IMR-90 (cell line): ENCODE measurements around the gene ATP5PB. TPM values are rescaled to one million over a fixed set of nuclear protein-coding genes. Genes with fewer than 3 reads are reported as not detected.

Experiments used
- ATAC-seq: fragments of 200-7000 bp; cut with Tn5 transposase; 2 replicates; pipeline ENCODE4 v1.9.1; 2020; ENCODE audit warnings: low read depth, mild to moderate bottlenecking, moderate library complexity
- BruUV-seq: library from RNA; stranded (reverse); fragments of 400-500 nt; replicated peaks from 2 replicates; lab custom pipeline; 2021; lab: Mats Ljungman, UMichigan
- CTCF ChIA-PET: fragments of 300-600 bp; formaldehyde crosslinking; extraction: SDS; loops from one replicate; lab custom pipeline; 2021; ENCODE audit warnings: antibody characterized with exemption; lab: Yijun Ruan, JAX
- POLR2A ChIA-PET: fragments of 300-600 bp; sonication (Branson Sonifier 250); formaldehyde crosslinking; loops from one replicate; lab custom pipeline; 2022; ENCODE audit warnings: antibody characterized with exemption; ENCODE audit not compliant: unreplicated experiment; lab: Charles Lee
- DNase-seq: peaks from one replicate; pipeline ENCODE4 v3.0.0; 2013
- H2AFZ ChIP-seq: replicated peaks from 2 replicates; pipeline ENCODE3; 2013; ENCODE audit warnings: low read length, mild to moderate bottlenecking; ENCODE audit not compliant: poor library complexity
- H2AK5ac ChIP-seq: 2 replicates; pipeline ENCODE4 v1.6.1; 2013; ENCODE audit warnings: low read depth, low read length, inconsistent platforms
- H2AK9ac ChIP-seq: replicated peaks from 2 replicates; pipeline ENCODE3; 2013; ENCODE audit warnings: mild to moderate bottlenecking, low read depth, low read length, moderate library complexity; ENCODE audit not compliant: poor library complexity
- H2BK120ac ChIP-seq: 2 replicates; pipeline ENCODE4 v1.6.1; 2013; ENCODE audit warnings: low read depth, low read length, inconsistent platforms
- H2BK15ac ChIP-seq: 3 replicates; pipeline ENCODE4 v1.6.1; 2013; ENCODE audit warnings: low read depth, low read length, inconsistent platforms
- H2BK20ac ChIP-seq: 2 replicates; pipeline ENCODE4 v1.6.1; 2013; ENCODE audit warnings: low read depth, mild to moderate bottlenecking, inconsistent platforms, low read length, moderate library complexity
- H2BK5ac ChIP-seq: 2 replicates; pipeline ENCODE4 v1.6.1; 2013; ENCODE audit warnings: mild to moderate bottlenecking, low read depth, low read length, inconsistent platforms; ENCODE audit not compliant: poor library complexity, severe bottlenecking
- H3K14ac ChIP-seq: replicated peaks from 2 replicates; pipeline ENCODE4 v1.6.1; 2013; ENCODE audit warnings: low read depth, low read length, inconsistent platforms
- H3K18ac ChIP-seq: 2 replicates; pipeline ENCODE4 v1.6.1; 2013; ENCODE audit warnings: low read depth, low read length, control low read depth
- H3K23ac ChIP-seq: 2 replicates; pipeline ENCODE4 v1.6.1; 2013; ENCODE audit warnings: low read depth, low read length, inconsistent platforms
- H3K27ac ChIP-seq: 2 replicates; pipeline ENCODE4 v1.5.1; 2013; ENCODE audit warnings: mild to moderate bottlenecking, control low read depth, low read length; ENCODE audit not compliant: insufficient read depth
- H3K27me3 ChIP-seq: 2 replicates; pipeline ENCODE4 v1.6.1; 2013; ENCODE audit warnings: low read length; ENCODE audit not compliant: control insufficient read depth, insufficient read depth
- H3K36me3 ChIP-seq: 2 replicates; pipeline ENCODE4 v1.6.1; 2013; ENCODE audit warnings: low read length, mixed read lengths; ENCODE audit not compliant: control insufficient read depth, insufficient read depth
- H3K4ac ChIP-seq: 2 replicates; pipeline ENCODE4 v1.6.1; 2013; ENCODE audit warnings: low read depth, low read length, inconsistent platforms
- H3K4me1 ChIP-seq: 2 replicates; pipeline ENCODE4 v1.6.1; 2013; ENCODE audit warnings: low read length, mixed read lengths; ENCODE audit not compliant: control insufficient read depth, insufficient read depth
- H3K4me2 ChIP-seq: 2 replicates; pipeline ENCODE4 v1.6.1; 2013; ENCODE audit warnings: low read depth, mild to moderate bottlenecking, control low read depth, low read length, moderate library complexity
- H3K4me3 ChIP-seq: 2 replicates; pipeline ENCODE4 v1.5.1; 2013; ENCODE audit warnings: low read depth, mild to moderate bottlenecking, control low read depth, low read length, moderate library complexity; ENCODE audit not compliant: insufficient read depth
- H3K56ac ChIP-seq: 2 replicates; pipeline ENCODE4 v1.6.1; 2013; ENCODE audit warnings: low read length, inconsistent platforms; ENCODE audit not compliant: insufficient read depth; ENCODE audit errors: extremely low read depth
- H3K79me1 ChIP-seq, 2 experiments: 2 replicates each; pipeline ENCODE4 v1.6.1; 2013; ENCODE audit warnings: low read length in 2 of 2, inconsistent platforms in 1 of 2, low read depth in 1 of 2
- H3K9ac ChIP-seq: 2 replicates; pipeline ENCODE4 v1.6.1; 2013; ENCODE audit warnings: low read depth, low read length, control low read depth
- H3K9me1 ChIP-seq: 2 replicates; pipeline ENCODE4 v1.6.1; 2013; ENCODE audit warnings: low read length, inconsistent platforms; ENCODE audit not compliant: insufficient read depth
- H3K9me3 ChIP-seq: 2 replicates; pipeline ENCODE4 v1.6.1; 2013; ENCODE audit warnings: low read length; ENCODE audit not compliant: control insufficient read depth, insufficient read depth
- H4K20me1 ChIP-seq: 2 replicates; pipeline ENCODE4 v1.6.1; 2013; ENCODE audit warnings: low read length, inconsistent platforms; ENCODE audit not compliant: insufficient read depth
- H4K5ac ChIP-seq: 2 replicates; pipeline ENCODE4 v1.6.1; 2013; ENCODE audit warnings: mild to moderate bottlenecking, low read depth, low read length, control low read depth
- H4K8ac ChIP-seq, 2 experiments: 2 replicates each; pipeline ENCODE4 v1.6.1; 2013; ENCODE audit warnings: low read depth in 2 of 2, low read length in 2 of 2, control low read depth in 1 of 2, inconsistent platforms in 1 of 2
- H4K91ac ChIP-seq: 2 replicates; pipeline ENCODE4 v1.6.1; 2013; ENCODE audit warnings: low read depth, low read length, inconsistent platforms; ENCODE audit not compliant: insufficient read depth
- ELK1 ChIP-seq: fragments of 150-350 bp; IDR thresholded peaks from 2 replicates; pipeline ENCODE4 v1.6.1; 2016; ENCODE audit warnings: low read depth, mild to moderate bottlenecking, low read length, moderate library complexity, borderline replicate concordance
- NFE2L2 ChIP-seq: fragments of 150-350 bp; IDR thresholded peaks from 2 replicates; pipeline ENCODE4 v1.6.1; 2016; ENCODE audit warnings: low read depth, mild to moderate bottlenecking, low read length
- WGBS, 2 experiments: methylation state at CpG; one replicate each; pipeline versions ENCODE4 v1.1.5 to v1.1.7; 2013; ENCODE audit warnings: missing lambda C conversion rate in 2 of 2; ENCODE audit not compliant: insufficient read length in 1 of 2; ENCODE audit errors: extremely low coverage in 2 of 2; 5-methylcytosine and 5-hydroxymethylcytosine counted together
- dilution Hi-C: fragments of 300-500 bp; cut with HindIII; formaldehyde crosslinking; loops from one replicate; pipeline ENCODE4 v1.14.3; 2018; ENCODE audit warnings: low sequenced_read_pairs; ENCODE audit not compliant: unreplicated experiment
- in situ Hi-C: fragments of 300-500 bp; cut with MboI; formaldehyde crosslinking; loops from 3 replicates; pipeline ENCODE4 v1.14.3; 2019; ENCODE audit warnings: low sequenced_read_pairs, inconsistent platforms, mixed read lengths
- intact Hi-C: fragments of 100-400 bp; cut with micrococcal nuclease; formaldehyde crosslinking; loops from 2 replicates; pipeline ENCODE4 v1.10.0; 2022
- polyA plus RNA-seq, 3 experiments: library from polyadenylated mRNA; depleted of rRNA; stranded (reverse); fragments of >200 nt; gene quantifications; 2 replicates each; pipeline ENCODE4 v1.2.3, GENCODE V29; 2012; ENCODE audit warnings: low replicate concordance in 1 of 3
- total RNA-seq: library from RNA; depleted of rRNA; stranded (reverse); fragments of >200 nt; gene quantifications from 2 replicates; pipeline ENCODE4 v1.2.3, GENCODE V29; 2012

Gene ATP5PB
- total and polyA plus RNA-seq, 2 of the 4 experiments (the other 2 are of a cell fraction), result 234 to 301 TPM

- Histone ChIP-seq H3K56ac (no peak overlapping the region), H4K20me1 (peaks cover 4% of the 10 kb centered on the region; the same call in 1 of the 2 replicates), H2BK120ac (no peak overlapping the region), H3K27ac (no peak overlapping the region), H2BK15ac (no peak overlapping the region), H4K91ac (no peak overlapping the region), H3K9me1 (peaks cover 4% of the 10 kb centered on the region; the same call in 1 of the 2 replicates), H3K4me2 (no peak overlapping the region), H3K9me3 (no peaks in the 10 kb centered on the region), H3K9ac (no peak overlapping the region), H2AK5ac (no peak overlapping the region), H3K23ac (no peak overlapping the region), H2BK5ac (no peak overlapping the region), H3K18ac (no peak overlapping the region), H2AFZ (no peak overlapping the region), H4K8ac (no peak overlapping the region), H3K14ac (no peak overlapping the region), H3K4ac (no peak overlapping the region), H2BK20ac (no peak overlapping the region), H3K79me1 (no peaks in the 10 kb centered on the region), H3K36me3 (peaks cover 11% of the 10 kb centered on the region), H3K4me1 (no peaks in the 10 kb centered on the region), H3K27me3 (no peaks in the 10 kb centered on the region), H3K4me3 (no peak overlapping the region), H4K5ac (no peak overlapping the region), H2AK9ac (no peak overlapping the region)
- TF ChIP-seq ELK1 (no peak), NFE2L2 (no peak)
- POLR2A ChIA-PET, result no interaction called here
- in situ Hi-C loops (no loop called here), intact Hi-C loops (no loop called here), dilution Hi-C loops (loop anchor here (25.0 kb wide), 1 partner anchor 294 kb away; the partner anchor contains the start of gene DDX20)
- DNase-seq (no peak), ATAC-seq (no peak)
- CTCF ChIA-PET, result no interaction called here
- no TSS peak for BruUV-seq
- 100% methylated on average over 1 of the region's 2 CpGs; no CpG with 5 or more reads in 1 of the 2 experiments for WGBS, 2 experiments
Observed at GRCh38 chr1:111467865-111468716, 18.8 kb downstream of the ATP5PB start.
